22Rv1 (cell line): ENCODE data around the gene PTK7.

ENCODE experiments used
- ZFX ChIP-seq: fragments of 450-650 bp; IDR thresholded peaks from 2 replicates; pipeline ENCODE4 v1.6.1; 2017; ENCODE audit warnings: antibody characterized with exemption, borderline replicate concordance
- TF ChIP-seq, protein P1 (sequence below): fragments of 450-650 bp; IDR thresholded peaks from 2 replicates; pipeline ENCODE4 v1.5.1; 2017; ENCODE audit warnings: mild to moderate bottlenecking

GRCh38 chr6:43101497-43101896 lies 25.4 kb downstream of the PTK7 start:
- TF ChIP-seq, protein P1, sequence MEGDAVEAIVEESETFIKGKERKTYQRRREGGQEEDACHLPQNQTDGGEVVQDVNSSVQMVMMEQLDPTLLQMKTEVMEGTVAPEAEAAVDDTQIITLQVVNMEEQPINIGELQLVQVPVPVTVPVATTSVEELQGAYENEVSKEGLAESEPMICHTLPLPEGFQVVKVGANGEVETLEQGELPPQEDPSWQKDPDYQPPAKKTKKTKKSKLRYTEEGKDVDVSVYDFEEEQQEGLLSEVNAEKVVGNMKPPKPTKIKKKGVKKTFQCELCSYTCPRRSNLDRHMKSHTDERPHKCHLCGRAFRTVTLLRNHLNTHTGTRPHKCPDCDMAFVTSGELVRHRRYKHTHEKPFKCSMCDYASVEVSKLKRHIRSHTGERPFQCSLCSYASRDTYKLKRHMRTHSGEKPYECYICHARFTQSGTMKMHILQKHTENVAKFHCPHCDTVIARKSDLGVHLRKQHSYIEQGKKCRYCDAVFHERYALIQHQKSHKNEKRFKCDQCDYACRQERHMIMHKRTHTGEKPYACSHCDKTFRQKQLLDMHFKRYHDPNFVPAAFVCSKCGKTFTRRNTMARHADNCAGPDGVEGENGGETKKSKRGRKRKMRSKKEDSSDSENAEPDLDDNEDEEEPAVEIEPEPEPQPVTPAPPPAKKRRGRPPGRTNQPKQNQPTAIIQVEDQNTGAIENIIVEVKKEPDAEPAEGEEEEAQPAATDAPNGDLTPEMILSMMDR, result no peak
- no peak for TF ChIP-seq ZFX
